DMS53 treated with DMSO at 0.1 percent for 48 hours (cell line): ENCODE results near the gene TMBIM4.

Experiments
- DNase-seq: peaks from one replicate; lab custom pipeline; 2025; ENCODE audit not compliant: unreplicated experiment; lab: John Stamatoyannopoulos, UW

The TMBIM4 gene

GRCh38 chr12:66103016-66103913 lies 66.5 kb downstream of the TMBIM4 start:
- no peak for DNase-seq

- DNase-seq: no peak
These were observed 77.1 kb downstream of the TMBIM4 start for GRCh38 chr12:66092559-66093269.

DNA sequence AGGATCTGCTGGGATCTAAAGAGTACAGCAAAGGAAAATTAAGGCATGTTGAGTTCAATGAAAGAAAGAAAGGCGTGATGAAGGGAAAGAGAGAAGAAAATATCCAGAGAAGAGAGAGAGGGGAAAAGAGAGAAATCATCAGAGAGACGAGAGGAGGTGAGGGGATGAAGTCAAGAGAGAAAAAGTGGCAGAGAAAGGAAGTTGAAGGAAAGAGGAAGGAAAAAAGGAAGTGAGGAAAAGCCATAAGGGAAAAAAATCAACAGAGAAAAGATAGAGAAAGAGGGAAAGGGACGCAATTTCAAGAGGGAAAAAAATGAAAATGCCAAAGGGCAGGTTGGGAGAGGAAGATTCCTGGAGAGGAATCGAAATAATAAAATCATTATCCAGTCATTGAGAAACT lies 79.6 kb downstream of the TMBIM4 start:
- DNase-seq: no peak

- peak; percentile 76 for DNase-seq
These were observed 82.3 kb downstream of the TMBIM4 start for GRCh38 chr12:66087365-66087943.

DNA sequence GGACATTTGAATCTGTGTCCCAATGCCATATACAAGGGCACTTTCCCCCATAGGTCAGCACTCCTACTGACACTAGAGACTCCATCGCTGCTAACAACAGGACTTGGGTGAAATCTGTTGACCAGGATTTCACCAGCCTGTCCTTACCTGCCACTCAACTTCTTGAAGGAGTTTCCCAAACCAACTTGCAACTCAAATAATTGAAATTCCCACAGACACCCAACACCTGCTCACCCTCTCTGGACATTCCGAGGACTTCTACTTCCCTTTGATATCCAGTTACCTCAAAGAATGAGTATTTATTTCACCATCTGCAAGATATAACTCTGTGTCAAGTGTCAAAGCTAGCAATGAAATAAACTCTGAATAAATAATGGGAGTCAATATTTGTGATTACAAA lies 83.8 kb downstream of the TMBIM4 start:
- DNase-seq: no peak
